Jurkat, Clone E6-1 (cell line): ENCODE data around the gene FAM229A. TPM values are rescaled to one million over a fixed set of nuclear protein-coding genes. Genes with fewer than 3 reads are reported as not detected.
"Not testable (repeated sequence)": the region's sequence is repeated elsewhere in the genome, so short reads cannot be mapped to it uniquely, and the experiment has no call there.

Experiments used
- DNase-seq: peaks from one replicate; pipeline ENCODE4 v3.0.0-alpha.2; 2011; ENCODE audit warnings: low read depth, low spot score
- H3K4me3 ChIP-seq: 2 replicates; pipeline ENCODE4 v1.5.1; 2011; ENCODE audit warnings: mild to moderate bottlenecking, low read length, control low read depth, moderate library complexity
- polyA plus RNA-seq: library from polyadenylated mRNA; unstranded; fragments of >200 nt; gene quantifications from one replicate; pipeline ENCODE4 v1.2.1, GENCODE V29; 2012; ENCODE audit warnings: missing spikeins; ENCODE audit not compliant: insufficient read length, insufficient read depth

Gene FAM229A, protein sequence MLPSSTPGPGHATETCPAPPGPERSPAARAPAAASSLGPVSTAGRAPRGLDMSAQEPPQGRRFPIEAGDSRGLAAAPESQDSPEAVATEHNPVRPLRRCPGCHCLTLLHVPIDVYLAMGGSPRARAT
- polyA plus RNA-seq = 4.1 TPM

DNA sequence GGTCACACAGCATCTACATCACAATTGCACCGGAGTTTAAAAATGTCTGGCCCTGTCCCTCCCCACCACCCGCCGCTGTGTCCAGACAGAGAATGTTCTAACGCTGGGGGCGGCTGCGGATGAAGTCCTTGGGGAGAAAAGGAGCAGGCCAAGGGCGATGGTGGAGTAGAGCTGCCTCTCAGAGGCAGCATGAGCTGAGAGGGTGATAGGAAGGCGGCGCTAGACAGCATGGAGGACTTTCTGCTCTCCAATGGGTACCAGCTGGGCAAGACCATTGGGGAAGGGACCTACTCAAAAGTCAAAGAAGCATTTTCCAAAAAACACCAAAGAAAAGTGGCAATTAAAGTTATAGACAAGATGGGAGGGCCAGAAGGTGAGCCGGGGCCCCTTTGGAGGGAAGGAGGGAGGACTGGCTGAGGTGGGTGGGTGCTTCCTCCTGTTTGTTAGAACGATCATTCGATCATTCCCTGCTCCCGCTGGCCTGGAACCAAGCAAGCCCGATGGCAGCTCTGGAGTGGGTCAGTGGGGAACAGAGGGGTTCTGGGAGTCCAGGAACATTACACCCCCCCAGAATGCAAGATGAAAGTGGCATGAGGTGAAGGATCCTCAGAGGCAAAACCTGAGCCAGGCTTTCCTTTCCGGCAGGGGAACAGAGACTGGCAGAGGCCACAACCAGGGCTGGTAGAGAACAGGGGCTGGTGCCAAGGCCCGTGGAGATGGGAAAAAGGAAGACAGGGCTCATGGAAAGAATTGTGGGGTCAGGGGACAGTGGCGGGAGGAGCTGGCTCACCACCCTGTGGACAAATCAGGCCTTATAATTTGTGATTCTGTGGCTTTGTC lies at the start of gene FAM229A, which contains the start of gene TSSK3:
Gene FAM229A, minus strand, starts transcription at position 12 of the 840 bp plus-strand sequence. CDS start 394 bp downstream, outside the sequence.
Gene TSSK3, plus strand, starts transcription at position 66 of the 840 bp plus-strand sequence. Its CDS starts 163 bp downstream, at position 229.
- no peak for DNase-seq
- no peak within 1 kb of the TSS for H3K4me3 ChIP-seq

DNA sequence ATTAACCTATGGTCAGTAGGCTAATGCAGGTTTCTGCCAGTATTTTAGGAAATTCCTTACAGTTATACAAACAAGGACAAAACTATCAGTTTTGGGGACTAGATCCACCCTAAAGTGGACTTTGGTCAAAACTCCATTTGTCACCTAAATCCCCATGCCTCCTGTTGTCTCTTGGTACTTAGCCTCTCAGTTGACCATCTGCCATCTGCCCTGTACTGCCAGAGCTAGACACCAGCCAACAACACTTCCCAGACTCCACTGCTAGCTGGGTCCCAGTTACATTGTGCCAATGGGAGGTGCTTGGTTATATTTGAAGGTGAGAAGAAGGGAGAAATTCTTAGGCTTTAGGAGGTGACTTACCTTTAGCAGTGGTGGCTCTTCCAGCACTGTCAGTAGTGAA lies 49.0 kb upstream of the FAM229A start:
- H3K4me3 ChIP-seq = no peak overlapping the region
- no peak for DNase-seq

DNA sequence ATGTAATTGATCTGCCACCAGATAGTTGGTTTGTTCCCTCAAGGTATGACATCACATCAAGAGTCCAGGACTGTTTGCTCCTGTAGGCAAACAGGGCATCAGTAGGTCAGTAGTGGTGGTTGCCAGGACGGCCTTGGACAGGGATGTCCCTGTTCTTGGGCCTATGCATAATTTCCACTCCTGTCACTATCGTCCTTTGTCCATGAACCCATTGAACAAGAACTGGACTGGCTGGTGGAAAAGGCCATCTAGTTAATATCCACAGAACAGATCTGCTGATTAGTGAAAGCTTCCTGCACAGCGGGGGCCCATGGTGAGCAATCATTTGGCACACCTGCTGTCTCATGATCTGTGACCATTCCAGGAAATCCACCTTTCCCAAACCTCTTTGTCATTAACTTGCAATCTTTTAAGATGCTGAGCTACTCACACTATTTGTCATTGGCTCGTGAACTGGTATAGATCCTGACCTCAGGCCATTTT lies 44.4 kb upstream of the FAM229A start:
- H3K4me3 ChIP-seq = no peak overlapping the region
- DNase-seq = no peak

DNA sequence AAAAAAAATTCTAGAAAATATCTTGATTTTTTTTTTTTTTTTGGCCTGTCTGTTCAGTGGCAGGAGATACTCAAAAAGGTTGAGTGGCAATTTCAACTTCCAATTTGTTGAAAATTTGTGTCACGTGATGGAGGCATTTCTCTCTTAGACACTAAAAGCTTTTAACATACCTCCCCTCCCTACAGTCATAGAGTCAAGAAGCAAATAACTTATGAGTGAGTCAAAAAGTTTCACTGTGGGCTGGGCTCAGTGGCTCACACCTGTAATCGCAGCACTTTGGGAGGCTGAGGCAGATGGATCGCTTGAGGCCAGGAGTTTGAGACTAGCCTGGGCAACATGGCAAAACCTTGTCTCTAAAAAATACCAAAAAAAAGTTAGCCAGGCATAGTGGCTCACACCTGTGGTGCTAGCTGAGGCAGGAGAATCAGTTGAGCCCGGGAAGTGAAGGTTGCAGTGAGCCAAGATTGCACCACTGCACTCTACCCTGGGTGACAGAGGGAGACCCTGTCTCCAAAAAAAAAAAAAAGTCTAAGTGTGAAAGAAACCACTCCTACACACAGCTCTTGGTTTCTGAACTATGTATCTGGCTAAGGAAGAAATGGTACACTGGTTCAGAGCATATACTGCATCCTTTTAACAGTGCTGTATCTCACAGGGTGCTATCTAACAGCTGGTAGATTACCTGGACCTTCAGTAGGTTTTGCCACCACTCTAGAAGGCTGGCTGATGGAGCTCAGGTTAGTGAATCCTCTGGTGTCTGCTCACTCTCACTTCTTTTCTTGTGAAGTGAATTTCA lies 43.6 kb upstream of the FAM229A start:
- DNase-seq = no peak
- no peak overlapping the region for H3K4me3 ChIP-seq

DNA sequence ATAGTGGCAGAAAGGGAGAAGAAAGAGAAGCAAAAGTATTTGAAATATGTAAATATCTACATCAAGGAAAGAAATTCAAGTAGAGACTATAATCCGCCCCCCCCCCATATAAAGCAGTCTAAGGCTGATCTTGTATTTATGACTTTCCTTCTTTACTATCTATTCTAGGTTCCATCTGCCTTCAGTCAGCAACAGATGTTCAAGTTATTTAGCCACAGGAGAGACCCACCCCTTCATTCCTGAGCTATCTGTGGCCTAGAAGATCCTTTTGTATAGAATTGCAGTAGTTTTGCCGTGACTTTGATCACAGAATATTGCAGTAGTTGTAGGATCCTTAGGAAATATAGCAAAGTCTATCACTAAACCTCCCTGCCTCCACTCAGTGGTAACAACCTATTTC lies 42.7 kb upstream of the FAM229A start:
- no peak for DNase-seq
- no peak overlapping the region for H3K4me3 ChIP-seq

DNA sequence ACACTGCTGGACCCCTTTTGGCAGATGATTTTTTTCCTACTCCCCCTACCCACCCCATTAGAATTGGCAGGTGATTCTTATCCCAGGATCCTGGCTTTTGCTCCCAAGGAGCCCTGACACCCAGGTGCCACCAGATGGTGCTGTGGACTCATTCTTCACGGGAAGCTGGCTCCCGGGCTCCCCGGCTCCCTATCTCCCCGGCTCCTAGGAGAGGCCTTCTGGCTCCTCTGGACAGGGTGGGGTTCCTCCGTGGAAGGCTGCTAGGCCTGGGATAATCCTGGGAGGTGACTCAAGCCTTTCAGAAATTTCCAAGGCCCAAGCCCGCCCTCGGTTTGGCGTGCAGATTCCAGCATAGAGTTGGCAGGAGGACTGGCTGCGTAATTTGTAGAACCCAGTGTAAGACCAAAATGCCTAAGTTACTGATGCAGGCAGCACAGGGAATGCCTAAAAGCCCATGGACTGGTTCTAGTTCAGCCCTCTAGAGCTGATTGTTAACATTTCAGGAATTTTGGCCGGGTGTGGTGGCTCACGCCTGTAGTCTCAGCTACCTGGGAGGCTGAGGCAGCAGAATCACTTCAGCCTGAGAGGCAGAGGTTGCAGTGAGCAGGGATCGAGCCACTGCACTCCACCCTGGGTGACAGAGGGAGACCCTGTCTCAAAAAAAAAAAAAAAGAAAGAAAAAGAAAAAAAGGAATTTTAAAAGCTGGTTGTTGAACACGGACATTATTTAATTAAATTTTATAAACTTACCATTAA lies 38.8 kb upstream of the FAM229A start:
- H3K4me3 ChIP-seq = no peak overlapping the region
- no peak for DNase-seq

DNA sequence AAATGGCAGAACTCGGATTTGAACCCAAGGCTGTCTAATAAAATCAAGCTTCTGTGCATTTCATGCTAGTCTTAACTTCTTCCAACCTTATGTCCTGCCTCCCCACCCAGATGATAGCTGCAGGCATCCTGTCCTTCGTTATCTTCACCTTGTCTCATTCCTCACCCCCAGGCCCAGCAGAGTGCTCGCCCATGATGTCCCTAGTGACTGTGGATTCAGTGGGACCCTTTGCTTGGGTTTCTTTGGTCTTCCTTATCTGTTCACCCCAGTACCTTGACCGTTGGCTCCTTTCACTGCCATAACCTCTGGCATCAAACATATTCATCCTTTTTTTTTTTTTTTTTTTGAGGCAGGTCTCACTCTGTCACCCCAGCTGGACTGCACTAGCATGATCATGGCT lies 37.6 kb upstream of the FAM229A start:
- DNase-seq = no peak

DNA sequence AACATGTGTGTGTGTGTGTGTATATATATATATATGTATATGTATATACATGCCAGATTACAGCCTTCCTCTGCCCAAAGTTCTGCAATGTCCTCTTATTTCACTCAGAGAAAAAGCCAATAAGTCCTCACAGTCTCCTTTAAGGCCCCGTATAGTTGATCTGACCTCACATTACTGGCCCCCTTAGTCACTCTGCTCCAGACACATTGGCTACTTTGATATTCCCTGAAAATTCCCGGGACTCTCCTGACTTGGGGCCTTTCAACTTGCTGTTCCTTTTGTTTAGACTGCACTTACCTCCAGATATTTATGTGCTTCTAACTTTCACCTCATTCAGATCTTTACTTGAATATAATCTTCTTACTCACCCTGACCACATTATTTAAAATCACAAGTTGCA lies 36.1 kb upstream of the FAM229A start:
- DNase-seq = no peak
- no peak overlapping the region for H3K4me3 ChIP-seq

More for the DNA sequence above, 37.6 kb upstream of the FAM229A start:
- H3K4me3 ChIP-seq = no peak overlapping the region

DNA sequence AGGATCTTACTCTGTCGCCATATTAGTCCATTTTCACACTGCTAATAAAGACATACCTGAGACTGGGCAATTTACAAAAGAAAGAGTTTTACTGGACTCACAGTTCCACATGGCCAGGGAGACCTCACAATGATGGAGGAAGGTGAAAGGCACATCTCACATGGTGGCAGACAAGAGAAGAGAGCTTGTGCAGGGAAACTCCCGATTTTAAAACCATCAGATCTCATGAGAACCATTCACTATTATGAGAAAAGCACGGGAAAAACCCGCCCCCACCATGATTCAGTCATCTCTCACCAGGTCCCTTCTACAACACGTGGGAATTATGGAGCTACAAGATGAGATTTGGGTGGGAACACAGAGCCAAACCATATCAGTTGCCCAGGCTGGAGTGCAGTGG lies 34.2 kb upstream of the FAM229A start:
- not testable (repeated sequence) for DNase-seq

DNA sequence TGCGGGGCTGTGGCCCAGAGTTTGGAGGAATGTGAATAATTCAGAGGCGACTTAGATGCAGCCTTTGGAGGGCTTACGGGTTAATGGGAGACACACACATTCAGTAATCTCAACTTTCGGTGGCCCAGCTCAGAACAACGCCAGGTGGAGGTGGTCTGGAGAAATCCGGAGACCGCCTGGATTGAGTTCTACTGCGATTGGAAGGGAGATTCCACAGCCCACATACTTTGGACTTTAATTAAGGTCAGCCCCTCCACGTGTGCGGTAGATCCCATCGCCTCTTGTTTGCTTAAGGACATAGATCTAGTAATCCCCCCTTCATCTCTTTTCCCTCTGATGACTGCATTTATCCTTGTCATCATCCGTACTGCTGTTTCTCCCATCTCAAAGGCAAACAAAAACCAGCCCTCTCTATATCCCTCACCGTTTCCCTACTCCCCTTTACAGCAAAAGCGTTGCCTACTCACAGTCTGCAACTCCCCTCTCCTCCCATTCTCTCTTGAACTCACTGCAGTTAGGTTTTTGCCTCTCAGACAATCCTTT lies 32.7 kb upstream of the FAM229A start:
- DNase-seq = no peak

More for the DNA sequence above, 34.2 kb upstream of the FAM229A start:
- H3K4me3 ChIP-seq = not testable (repeated sequence)

DNA sequence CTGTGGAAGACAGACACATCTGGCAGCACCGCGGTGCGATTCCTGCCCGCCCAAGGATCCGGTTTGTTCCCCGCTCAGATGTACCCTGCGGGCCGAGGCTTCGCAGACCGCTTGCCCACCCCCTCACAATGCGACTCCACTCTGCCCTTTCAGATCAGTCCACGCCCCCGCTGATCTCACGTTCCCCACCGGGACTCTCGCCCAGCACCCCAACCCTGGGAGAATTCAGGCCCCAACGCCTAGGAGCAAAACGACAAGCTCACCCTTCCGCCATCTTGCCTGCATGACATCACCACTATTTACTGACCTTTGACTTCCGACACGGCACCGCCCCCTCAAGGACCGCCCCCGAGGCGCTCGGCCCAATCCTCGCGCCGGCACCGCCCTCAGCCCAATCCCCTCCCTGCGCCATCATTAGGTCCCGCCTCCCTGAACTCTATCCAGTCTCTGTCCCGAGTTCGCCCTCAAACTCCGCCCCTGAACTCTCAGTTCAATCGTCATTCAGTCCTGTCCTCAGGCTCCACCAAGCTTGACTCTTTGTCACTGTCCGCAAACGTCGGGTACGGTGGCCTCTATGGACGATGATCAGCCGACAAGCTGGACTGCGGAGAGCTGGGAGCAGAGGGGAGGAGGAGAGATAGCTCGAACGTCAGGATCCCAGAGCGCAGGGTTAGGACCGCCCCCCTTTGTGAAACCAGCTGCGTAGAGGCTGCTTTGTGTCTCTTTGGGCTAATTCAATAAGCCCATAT lies 32.0 kb upstream of the FAM229A start, which contains the start of gene BSDC1:
Gene BSDC1, minus strand, starts transcription at position 301 of the 749 bp plus-strand sequence. Its CDS starts 27 bp downstream, at position 274.
- peak within 1 kb of the TSS; percentile 94 for H3K4me3 ChIP-seq
- peak; percentile 93 for DNase-seq

More for the DNA sequence above, 32.7 kb upstream of the FAM229A start:
- H3K4me3 ChIP-seq = peak overlapping the region; percentile 94

DNA sequence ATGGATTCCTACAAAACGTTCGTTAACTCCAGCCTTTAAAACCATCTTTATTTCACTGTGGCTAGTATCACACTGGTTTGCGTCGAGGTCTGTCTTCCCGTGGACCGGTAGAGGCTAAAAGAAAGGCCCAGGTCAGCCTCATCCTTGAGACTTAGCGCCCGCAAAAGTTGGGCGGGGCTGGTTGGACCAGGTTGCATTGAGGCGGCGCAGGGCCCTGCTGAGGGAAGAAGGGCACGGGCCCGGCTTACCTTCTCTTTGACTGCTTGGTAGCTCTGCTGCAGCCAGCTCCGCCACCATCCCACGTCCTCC lies 31.5 kb upstream of the FAM229A start:
- no peak for DNase-seq
- peak overlapping the region; percentile 94 for H3K4me3 ChIP-seq

DNA sequence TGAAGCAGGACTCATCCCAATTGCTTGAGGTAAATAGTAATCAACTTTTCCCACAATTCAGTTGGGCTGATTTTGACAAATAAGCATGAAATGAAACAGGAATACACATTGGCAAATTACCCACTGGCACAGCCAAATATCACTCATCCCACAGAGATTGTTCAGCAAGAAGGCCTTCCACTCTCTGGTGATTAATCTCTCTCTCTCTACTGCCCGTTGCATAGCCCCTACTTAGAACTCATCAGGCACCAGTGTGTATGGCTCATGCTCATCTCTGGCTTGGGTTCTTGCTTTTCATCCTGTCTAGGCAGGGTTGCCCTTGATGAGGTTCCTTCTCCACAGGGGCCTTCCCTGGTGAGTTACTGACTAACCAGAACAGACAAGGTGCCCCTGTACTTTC lies 30.9 kb upstream of the FAM229A start:
- H3K4me3 ChIP-seq = peak overlapping the region; percentile 94
- no peak for DNase-seq

DNA sequence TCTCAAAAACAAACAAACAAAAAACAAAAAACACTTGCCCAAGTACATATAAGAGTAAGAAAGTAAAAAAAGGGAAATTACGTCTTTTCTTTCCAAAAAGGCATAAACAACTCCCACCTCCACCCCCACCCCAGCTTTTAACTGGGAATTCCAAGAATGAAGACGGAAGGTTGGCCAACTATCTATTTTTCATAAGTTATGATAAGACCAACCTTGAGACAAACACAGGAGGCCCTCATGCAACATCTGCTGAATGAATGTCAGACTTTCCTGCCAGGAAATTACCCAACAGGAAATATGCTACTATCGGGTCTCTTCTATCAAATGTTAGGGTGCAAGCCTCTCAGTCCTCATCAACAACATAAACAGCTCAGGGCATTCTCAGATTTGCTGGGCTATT lies 30.0 kb upstream of the FAM229A start:
- no peak for DNase-seq
- no peak overlapping the region for H3K4me3 ChIP-seq

DNA sequence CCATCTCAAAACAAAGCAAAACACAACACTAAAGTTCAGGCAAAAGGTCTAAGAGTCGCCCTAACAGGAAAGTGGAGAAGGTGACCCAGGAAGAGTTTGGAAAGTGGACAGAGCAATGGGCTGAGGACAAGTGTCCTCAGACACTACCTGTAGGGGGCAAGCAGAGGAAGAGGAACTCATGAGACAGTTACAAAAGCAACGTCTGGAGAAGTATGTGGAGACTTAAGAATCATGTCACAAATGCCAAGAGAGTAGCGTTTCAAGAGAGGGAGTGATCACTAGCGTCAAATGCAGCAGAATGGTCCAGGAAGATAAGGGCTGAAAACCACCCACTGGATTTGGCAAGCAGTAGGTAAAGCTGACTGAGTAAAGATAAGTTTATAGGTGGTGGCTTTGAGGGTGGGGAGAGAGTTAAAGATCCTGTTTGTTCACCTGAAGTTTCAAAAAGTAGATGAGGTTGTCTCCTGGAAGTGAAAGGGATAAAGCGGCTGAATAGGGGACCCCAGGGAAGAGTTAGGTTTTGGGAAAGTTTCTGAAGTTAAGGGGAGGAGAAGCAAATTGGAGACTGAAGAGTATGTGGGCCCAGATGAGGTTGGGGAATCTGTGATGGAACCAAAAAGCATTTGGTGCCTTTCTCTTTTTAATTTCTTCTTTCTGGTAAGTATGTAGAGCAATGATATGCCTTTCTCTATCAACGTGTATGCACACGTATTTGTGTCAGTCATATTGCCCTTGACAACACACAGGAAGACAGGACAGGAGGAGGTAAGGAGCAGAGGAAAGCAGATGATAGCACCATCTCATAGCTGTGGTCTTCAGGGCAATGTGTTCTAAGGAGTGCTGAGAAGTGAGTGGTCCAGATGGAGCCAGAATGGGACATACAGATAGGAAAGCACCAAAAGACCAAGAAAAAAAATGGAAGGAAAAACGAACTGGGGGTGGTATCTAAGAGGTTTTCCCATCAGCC lies 28.9 kb upstream of the FAM229A start:
- no peak for DNase-seq
- no peak overlapping the region for H3K4me3 ChIP-seq

DNA sequence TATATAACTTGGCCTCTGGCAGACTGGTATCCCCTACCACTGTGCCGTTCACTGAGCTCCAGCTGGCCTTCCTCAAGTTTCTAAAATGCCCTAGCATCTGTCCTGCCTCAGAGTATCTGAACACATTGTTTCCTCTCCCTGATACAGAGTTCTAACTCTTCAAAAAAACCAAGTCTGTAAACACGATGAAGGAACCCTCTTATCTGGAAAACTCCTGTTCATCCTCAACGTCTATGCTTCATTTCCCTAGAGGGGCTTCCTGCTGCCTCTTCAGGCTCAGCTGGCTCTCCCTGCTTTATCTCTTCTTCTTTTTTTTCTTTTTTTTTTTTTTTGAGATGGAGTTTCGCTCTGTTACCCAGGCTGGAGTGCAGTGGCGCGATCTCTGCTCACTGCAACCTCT lies 26.4 kb upstream of the FAM229A start:
- no peak for DNase-seq

More for the DNA sequence above, 26.4 kb upstream of the FAM229A start:
- H3K4me3 ChIP-seq = no peak overlapping the region
